GM12873 (cell line): ENCODE results near the gene ZNF18.

Source experiments
- CTCF ChIP-seq: IDR thresholded peaks from 2 replicates; pipeline ENCODE4 v1.5.1; 2012; ENCODE audit warnings: low read depth, mild to moderate bottlenecking, moderate library complexity, low read length, control low read depth; ENCODE audit not compliant: insufficient read depth; ENCODE audit errors: missing control alignments

ZNF18 gene

GRCh38 chr17:11932337-11932898 lies 64.9 kb downstream of the ZNF18 start:
- no peak for TF ChIP-seq CTCF

GRCh38 chr17:11928436-11928835 lies 68.8 kb downstream of the ZNF18 start:
- TF ChIP-seq CTCF: no peak
